Measurements from ENCODE around the gene MILR1.
"Not testable (repeated sequence)": the region's sequence is repeated elsewhere in the genome, so short reads cannot be mapped to it uniquely, and the experiment has no call there.

MILR1 gene

GRCh38 chr17:64428406-64428805 is 20.5 kb upstream of the MILR1 start:
- no peak for DNase-seq (ENCODE audit: low read depth in 2 of 3, low spot score in 2 of 3)

GRCh38 chr17:64430036-64430435 is 18.9 kb upstream of the MILR1 start:
- not testable (repeated sequence) for DNase-seq (ENCODE audit: low read depth in 2 of 3, low spot score in 2 of 3)

GRCh38 chr17:64431534-64431933 is 17.4 kb upstream of the MILR1 start:
- DNase-seq (ENCODE audit: low read depth in 2 of 3, low spot score in 2 of 3): no peak

- DNase-seq (ENCODE audit: low read depth in 2 of 3, low spot score in 2 of 3): no peak
These were observed 10.9 kb upstream of the MILR1 start for GRCh38 chr17:64437944-64438525.

GRCh38 chr17:64439521-64439920 is 9.4 kb upstream of the MILR1 start:
- DNase-seq (ENCODE audit: low read depth in 2 of 3, low spot score in 2 of 3): not testable (repeated sequence)

GRCh38 chr17:64439956-64440355 is 9.0 kb upstream of the MILR1 start:
- no peak for DNase-seq (ENCODE audit: low read depth in 2 of 3, low spot score in 2 of 3)

DNA sequence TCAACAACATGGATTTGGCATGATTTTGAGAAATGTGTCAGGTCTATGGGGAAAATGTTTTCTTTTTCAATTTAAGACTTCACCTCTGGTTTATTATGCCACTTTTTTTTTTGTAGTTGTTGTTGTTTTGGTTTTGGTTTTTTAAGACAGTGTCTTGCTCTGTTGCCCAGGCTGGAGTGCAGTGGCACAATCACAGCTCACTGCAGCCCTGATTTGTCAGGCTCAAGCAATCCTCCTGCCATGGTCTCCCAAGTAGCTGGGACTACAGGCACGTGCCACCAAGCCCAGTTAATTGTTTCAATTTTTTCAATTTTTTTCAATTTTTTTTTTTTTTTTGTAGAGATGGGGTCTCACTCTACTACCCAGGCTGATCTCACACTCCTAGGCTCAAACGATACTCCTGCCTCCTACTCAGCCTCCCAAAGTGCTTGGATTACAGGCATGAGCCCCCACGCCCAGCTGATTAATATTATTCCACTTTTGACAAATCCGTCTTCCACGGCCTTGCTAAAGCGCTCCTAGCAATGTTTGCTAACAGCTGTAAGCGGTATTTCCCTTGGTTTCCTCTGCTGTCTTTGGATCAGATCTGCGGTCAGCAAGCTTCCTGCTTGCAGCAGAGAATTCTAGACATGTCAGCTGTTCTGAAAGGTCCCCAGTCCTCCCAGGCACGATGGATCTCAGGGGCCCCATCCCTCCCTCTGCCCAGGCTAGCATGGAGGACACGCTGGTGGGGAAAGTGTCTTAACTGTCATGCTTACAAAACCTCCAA is 7.0 kb upstream of the MILR1 start:
- DNase-seq (ENCODE audit: low read depth in 2 of 3, low spot score in 2 of 3): no peak

- DNase-seq (ENCODE audit: low read depth in 2 of 3, low spot score in 2 of 3): no peak
These were observed 6.4 kb upstream of the MILR1 start for GRCh38 chr17:64442541-64442971.

DNA sequence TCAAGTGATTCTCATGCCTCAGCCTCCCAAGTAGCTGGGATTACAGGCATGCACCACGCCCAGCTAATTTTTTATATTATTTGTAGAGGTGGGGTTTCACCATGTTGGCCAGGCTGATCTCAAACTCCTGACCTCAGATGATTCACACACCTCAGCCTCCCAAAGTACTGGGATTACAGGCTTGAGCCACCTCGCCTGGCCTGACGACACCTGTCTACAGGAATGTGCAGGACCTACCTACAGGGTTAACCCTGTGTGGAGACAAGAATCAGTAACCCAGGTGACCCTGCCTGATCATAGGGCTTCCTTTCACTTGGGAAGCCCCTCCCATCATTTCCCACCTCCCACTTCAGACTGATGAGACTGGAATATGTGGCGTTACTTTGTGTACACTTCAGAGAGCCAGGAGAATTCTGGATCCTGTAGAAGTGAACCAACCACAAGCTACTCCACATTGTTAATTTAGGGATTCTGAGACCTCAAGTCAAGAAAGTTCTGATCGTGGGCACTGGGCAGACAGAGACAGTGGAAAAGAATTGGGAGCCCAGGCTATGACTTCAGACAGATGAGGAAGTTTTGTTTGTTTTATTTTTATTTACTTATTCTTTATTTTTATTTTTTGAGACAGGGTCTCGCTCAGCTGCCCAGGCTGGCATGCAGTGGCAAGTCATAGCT is 5.7 kb upstream of the MILR1 start:
- no peak for DNase-seq (ENCODE audit: low read depth in 2 of 3, low spot score in 2 of 3)

DNA sequence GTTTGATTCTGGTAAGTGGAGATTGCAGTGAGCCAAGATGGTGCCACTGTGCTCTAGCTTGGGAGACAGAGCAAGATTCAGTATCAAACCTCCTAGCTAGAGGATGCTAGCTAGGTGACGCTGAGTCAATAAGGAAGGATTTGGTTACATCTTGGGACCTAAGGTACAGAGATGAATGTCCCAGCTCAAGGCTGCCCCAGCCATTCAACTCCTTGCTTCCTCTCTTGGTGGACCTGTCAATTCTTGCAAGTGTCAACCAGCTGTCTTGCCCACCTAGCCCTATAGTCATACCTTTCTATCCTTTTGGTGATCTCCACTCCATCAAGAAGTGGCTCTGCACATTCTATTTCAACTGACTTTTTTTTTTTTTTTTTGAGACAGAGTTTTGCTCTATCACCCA is 1.4 kb upstream of the MILR1 start:
- DNase-seq (ENCODE audit: low read depth in 2 of 3, low spot score in 2 of 3): no peak

DNA sequence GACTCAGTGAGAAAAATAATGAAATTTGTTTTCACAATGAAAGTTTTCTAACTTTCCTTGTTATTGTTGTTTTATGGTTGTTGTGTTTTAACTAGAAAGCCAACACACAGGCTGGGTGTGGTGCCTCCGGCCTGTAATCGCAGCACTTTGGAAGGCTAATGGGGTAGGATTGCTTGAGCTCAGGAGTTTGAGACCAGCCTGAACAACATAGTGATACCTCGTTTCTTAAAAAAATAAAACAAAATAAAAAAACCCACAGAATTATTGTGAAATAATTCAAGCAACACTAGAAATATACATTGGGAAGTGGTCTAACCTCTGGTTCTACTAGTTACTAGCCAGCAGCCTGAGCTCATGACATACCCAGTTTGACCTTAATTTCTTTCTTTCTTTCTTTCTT is 630 bp downstream of the MILR1 start:
- DNase-seq (ENCODE audit: low read depth in 2 of 3, low spot score in 2 of 3): no peak

GRCh38 chr17:64455993-64456885 is 7.3 kb downstream of the MILR1 start:
- no peak for DNase-seq (ENCODE audit: low read depth in 2 of 3, low spot score in 2 of 3)

DNA sequence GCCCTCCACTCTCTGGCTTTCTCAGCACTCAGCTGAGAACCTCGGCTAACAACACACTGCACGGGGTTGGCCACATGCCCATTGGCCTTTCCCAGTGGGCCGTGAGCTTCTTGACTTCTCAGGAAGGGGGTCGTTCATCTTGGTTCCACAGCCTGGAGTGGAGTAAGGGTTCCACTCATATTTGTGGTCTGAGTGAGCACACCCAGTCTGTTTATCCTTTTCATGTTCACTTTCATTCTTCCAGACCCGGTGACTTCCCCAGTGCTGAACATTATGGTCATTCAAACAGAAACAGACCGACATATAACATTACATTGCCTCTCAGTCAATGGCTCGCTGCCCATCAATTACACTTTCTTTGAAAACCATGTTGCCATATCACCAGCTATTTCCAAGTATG is 8.2 kb downstream of the MILR1 start:
- no peak for DNase-seq (ENCODE audit: low read depth in 2 of 3, low spot score in 2 of 3)

DNA sequence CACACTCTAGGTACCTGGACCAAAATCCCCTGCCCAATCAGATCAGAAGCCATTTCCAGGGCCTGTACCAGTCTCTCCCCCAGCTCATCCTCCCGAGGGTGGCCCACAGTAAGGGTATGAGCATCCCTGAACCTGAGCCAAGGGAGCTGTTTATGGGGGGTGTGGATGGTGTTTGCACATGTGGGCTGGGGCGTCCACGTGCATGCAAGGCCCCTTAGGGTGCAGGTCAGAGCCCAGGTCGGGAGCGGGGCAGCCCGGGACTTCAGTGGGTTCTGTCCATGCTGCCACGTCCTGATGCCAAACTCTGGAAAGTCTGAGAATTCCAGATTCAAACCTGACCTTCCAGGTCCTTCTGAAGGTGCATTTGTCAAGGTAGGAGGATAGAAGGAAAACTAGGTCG is 9.8 kb downstream of the MILR1 start:
- no peak for DNase-seq (ENCODE audit: low read depth in 2 of 3, low spot score in 2 of 3)

DNA sequence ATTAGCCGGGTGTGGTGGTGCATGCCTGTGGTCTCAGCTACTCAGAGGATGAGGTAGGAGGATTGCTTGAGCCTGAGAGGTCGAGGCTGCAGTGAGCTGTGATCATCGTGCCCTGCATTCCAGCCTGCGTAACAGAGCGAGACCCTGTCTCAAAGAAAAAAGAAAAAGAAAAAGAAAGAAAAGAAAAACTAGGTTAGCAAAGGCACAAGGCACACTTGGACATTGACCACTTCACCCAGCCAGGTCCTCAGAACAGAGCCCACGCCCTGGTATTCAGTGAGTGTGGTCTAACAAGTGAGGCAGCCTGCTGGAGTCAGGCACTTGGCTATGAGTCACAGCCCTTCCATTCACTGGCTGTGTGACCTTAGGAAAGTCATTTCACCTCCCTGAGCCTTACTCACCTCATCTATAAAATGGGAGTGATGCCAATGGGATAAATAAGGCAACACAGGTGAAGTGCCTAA is 10.4 kb downstream of the MILR1 start:
- no peak for DNase-seq (ENCODE audit: low read depth in 2 of 3, low spot score in 2 of 3)

DNA sequence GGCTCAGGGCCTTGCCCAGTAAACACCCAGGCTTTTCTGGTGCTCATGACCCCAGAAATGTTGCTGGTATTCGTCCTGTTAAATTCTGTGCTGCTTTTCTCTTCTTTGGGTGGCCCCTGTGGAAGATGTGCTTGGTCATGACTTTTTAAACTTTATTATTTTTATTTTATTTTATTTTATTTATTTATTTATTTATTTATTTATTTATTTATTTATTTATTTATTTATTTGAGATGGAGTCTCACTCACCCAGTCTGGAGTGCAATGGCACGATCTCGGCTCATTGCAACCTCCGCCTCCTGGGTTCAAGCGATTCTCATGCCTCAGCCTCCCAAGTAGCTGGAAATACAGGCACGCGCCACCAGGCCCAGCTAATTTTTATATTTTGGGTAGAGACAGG is 10.9 kb downstream of the MILR1 start:
- not testable (repeated sequence) for DNase-seq (ENCODE audit: low read depth in 2 of 3, low spot score in 2 of 3)

GRCh38 chr17:64460955-64461354 is 12.0 kb downstream of the MILR1 start:
- DNase-seq (ENCODE audit: low read depth in 2 of 3, low spot score in 2 of 3): no peak

GRCh38 chr17:64461788-64462187 is 12.9 kb downstream of the MILR1 start:
- no peak for DNase-seq (ENCODE audit: low read depth in 2 of 3, low spot score in 2 of 3)

- no peak for DNase-seq (ENCODE audit: low read depth in 2 of 3, low spot score in 2 of 3)
These were observed 17.3 kb downstream of the MILR1 start for GRCh38 chr17:64466019-64466735.

GRCh38 chr17:64466834-64467233 is 17.9 kb downstream of the MILR1 start:
- DNase-seq (ENCODE audit: low read depth in 2 of 3, low spot score in 2 of 3): not testable (repeated sequence)

GRCh38 chr17:64470625-64471024 is 21.7 kb downstream of the MILR1 start:
- DNase-seq (ENCODE audit: low read depth in 2 of 3, low spot score in 2 of 3): no peak

All from activated CD8-positive, alpha-beta memory T cell treated with anti-CD3 and anti-CD28 coated beads for 48 hours (primary cell).